RCC 7860 (cell line): ENCODE results near the gene SCAI.
"Not testable (repeated sequence)": the region's sequence is repeated elsewhere in the genome, so short reads cannot be mapped to it uniquely, and the experiment has no call there.

Experiments
- DNase-seq: peaks from one replicate; pipeline ENCODE4 v3.0.0-alpha.2; 2015; ENCODE audit warnings: low spot score
- FAIRE-seq: peaks from 2 replicates; lab custom pipeline; 2012; peaks lifted over from hg19 to GRCh38; lab: Jason Lieb, UNC

Gene SCAI

DNA sequence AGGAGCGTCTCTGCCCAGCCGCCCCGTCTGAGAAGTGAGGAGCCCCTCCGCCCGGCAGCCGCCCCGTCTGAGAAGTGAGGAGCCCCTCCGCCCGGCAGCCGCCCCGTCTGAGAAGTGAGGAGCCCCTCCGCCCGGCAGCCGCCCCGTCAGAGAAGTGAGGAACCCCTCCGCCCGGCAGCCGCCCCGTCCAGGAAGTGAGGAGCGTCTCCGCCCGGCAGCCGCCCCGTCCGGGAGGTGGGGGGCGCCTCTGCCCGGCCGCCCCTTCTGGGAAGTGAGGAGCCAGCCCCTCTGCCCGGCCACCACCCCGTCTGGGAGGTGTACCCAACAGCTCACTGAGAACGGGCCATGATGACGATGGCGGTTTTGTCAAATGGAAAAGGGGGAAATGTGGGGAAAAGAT lies 34.8 kb downstream of the SCAI start:
- FAIRE-seq, DNase-seq: not testable (repeated sequence)

DNA sequence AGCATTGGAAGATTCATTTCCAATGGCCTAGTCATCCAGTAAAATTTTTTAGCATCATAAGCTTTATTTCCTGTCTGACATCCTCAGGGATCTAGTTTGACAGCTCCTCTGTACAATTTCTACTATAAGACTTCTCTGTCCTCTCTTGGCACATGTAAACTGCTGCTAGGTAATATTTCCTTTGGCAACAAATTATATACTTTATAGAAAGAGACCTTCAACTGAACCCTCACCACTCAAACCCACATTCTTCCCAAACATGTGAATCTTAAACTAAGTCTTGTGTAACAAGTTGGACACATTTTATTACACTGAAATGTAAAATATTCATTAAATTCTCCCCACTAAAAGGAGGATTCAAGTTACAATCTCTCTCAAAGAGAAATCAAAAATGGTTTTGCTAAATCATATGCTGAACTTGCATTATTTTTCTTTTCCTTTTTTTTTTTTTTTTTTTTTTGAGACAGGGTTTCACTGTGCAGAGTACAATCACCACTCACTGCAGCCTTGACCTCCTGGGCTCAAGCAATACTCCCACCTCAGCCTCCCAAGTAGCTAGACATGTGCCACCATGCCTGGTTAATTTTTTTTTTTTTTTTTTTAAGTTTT lies 36.9 kb downstream of the SCAI start:
- DNase-seq (no peak), FAIRE-seq (no peak)

DNA sequence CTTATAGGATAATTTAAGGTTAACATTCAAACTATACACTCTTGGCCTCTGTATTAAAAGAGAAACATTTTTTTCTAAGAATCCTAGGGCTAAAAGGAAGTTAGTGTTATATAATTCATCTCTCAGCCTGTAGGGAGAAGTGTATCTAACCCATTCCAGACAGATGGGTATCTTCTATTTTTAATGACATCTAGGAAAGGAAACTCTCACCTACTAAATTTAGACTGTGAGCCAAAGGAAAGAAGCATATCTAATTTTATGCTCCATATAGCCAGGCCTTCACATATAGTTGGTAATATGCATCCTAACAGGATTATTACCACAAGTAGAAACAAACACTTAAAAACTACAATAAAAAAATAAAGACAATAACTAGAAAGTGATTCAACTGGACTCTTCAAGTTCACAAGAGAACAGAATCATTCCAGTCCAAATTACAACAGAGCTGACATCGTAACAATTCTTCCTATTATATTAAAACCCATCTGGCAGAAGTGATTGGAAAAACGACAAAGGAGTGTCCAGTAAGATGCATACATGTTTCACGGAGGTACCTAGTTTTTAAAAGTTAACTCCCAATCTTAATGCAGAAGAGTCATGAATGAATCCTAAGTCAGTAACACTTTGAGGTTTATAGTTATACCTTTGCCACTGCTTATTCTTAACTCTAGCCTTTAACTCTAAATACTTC lies 39.4 kb downstream of the SCAI start:
- no peak for DNase-seq
- no peak for FAIRE-seq

DNA sequence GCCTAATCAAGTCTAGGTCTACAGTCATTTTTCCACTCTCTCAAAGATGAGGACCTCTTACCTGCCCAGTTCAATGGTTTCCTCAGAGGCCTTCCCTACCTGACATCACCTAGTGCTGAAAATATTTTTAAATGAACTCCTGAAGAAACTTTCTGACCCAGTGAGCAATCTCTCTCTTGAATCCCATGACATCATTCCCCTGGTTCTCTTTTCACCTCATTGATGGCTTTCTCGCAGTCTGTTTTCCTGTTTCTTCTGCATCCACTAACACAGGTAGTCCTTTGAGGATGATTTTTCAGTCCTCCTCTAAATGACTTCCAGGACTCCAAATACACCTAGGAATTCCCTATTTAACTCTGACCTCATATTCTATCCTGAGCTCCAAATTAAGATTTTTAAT lies 40.3 kb downstream of the SCAI start:
- no peak for FAIRE-seq

DNA sequence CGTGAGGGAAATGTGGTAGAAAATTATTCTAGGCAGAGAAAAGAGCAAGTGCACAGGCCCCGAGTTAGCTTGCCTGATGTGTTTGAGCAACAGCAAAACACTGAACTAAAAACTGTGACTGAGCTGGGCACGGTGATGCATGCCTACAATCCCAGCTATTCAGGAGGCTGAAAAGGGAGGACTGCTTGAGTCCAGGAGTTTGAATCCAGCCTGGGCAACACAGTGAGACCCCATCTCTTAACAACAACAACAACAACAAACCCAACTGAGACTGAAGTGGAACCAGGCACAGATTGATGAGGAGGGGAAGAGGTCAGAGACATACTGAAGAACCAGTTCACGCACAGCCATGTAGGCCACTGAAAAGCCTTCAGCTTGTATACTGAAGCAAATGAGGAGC lies 42.5 kb downstream of the SCAI start:
- DNase-seq (no peak), FAIRE-seq (no peak)

More for the DNA sequence above, 40.3 kb downstream of the SCAI start:
- DNase-seq, result no peak

DNA sequence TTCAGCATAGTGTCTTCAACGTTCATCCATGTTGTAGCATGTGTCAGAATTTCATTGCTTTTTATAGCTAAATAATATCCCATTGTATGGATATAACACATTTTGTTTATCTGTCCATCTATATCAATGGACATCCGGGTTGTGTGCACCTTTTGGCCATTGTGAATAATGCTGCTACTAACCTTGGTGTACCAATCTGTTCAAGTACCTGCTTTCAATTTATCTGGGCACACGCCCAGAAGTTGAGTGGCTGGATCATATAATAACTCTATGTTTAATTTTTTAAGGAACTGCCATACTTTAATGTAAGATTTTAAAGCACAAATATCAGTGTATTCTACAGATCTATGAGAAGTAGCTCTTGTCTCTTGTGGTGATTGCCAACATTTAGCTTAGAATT lies 43.5 kb downstream of the SCAI start:
- FAIRE-seq (no peak), DNase-seq (no peak)

DNA sequence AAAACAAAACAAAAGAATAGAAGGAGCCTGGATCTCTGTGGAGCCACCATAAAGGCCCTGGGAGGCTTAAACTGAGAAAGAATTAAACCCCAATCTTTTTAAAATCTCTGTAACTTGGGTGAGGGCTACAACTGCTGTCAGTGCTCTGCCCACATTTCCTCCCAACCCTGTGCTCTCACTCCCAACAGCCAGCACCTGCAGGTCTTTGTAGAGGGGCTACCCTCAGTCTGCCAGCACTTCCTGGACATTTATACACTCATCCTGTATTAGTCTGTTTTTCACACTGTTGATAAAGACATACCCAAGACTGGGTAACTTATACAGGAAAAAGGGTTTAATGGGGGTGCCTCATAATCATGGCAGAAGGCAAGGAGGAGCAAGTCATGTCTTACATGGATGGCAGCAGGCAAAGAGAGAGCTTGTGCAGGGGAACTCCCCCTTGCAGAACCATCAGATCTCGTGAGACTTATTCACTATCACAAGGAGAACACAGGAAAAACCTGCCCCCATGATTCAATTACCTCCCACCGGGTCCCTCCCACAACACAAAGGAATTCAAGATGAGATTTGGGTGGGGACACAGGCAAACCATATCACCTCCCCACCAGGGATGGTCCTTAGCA lies 47.4 kb downstream of the SCAI start:
- no peak for FAIRE-seq
- DNase-seq, result no peak

DNA sequence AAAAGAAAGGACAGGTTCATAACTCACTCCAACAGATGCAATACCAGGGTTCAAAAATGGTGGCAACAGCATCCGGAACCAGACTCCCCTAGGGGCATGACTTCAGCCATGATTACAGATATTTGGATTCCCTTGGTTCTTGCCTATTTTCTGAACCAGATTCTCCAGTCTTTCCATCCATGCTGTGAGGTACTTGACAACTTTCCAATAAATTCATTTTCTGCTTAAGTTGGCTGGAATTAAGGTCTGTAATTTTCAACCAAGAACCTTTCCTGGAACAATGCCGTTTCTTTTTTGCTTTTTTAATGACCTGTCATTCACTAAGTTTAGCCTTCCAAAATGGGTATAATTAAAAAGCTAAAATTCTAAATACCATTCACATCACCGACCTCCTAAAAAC lies 52.2 kb downstream of the SCAI start:
- FAIRE-seq (no peak), DNase-seq (no peak)

DNA sequence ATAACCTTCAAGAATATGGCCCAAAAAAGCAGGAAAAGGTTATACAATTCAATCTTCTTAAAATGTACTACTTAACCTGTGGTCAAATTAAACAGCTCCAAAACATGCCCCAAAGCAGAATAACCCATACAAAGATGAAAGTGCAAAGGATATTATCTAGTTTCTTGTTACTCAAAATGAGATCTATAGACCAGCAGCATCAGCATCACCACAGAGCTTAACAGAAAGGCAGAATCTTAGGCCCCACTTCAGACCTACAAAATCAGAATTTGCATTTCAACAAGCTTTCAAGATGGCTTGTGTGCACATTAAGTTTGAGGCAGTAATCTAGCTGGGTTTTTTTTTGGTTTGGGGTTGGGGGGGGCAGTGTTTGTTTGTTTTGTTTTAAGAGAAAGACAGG lies 54.0 kb downstream of the SCAI start:
- DNase-seq, result no peak
- no peak for FAIRE-seq

DNA sequence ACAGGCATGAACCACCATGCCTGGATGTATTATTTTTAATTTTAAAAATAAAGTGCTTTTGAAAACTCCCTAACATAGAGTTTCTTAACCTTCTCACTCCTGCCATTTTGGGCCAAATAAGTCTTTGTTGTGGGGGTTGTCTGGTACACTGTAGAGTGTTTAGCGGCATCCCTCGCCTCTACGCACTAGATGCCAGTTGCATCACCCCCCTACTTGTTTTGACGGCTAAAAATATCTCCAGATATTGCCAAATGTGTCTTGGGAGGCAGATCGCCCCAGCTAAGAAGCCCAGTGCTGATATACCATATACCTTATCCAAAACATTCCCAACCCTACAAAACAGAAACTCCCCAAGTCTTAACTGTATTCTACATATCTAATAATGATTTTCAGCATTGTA lies 54.6 kb downstream of the SCAI start:
- no peak for FAIRE-seq
- DNase-seq, result no peak

DNA sequence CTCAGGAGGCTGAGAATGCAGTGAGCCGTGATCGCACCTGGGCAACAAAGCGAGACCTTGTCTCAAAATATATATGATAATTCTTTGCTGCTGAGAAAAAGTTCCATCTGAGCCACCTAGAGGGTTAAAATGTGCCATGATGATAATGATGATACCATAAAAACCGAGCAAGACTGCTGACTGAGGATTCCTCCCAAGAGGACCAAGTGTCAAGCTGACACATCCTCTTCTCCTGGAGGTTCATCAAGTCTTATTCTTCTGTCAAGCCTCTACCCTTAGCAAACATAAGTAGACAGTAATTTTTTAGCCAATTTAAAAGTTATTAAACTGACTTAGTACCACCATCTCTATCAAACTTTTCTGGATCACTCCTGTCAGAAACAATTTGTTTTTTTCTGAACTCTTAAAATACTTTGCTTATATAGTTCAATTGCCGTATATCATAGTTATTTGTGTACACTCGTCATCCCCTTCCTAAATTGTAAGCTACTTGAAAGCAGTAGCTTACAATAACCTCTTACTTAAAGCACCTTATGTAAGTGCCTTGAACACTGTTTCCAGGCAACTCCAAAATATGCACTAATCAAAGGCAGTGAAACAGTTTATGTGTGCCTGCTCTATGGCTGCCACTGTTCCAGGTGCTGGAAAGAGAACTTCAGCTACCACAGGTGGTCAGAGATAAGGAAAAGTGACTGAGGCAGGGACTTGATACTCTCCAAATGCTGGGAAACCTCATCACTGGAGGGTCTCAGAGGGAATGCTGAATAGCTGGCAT lies 57.4 kb downstream of the SCAI start:
- DNase-seq (no peak), FAIRE-seq (no peak)

DNA sequence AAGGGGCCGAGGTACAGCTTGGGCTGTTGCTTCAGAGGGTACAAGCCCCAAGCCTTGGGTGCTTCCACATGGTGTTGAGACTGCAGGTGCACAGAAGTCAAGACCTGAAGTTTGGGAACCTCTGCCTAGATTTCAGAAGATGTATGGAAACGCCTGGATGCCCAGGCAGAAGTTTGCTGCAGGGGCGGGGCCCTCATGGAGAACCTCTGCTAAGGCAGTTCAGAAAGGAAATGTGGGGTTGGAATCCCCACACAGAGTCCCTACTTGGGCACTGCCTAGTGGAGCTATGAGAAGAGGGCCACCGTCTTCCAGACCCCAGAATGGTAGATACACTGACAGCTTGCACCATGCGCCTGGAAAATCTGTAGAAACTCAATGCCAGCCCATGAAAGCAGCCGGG lies 61.1 kb downstream of the SCAI start:
- FAIRE-seq, DNase-seq: not testable (repeated sequence)

DNA sequence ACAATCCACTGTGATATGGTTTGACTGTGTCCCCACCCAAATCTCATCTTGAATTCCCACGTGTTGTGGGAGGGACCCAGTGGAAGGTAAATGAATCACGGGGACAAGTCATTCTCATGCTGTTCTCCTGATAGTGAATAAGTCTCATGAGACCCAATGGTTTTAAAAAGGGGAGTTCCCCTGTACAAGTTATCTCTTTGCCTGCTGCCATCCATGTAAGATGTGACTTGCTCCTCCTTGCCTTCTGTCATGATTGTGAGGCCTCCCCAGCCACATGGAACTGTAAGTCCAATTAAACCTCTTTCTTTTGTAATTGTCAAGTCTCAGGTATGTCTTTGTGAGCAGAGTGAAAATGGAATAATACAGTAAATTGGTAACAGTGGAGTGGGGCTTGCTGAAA lies 62.5 kb downstream of the SCAI start:
- not testable (repeated sequence) for DNase-seq, FAIRE-seq

DNA sequence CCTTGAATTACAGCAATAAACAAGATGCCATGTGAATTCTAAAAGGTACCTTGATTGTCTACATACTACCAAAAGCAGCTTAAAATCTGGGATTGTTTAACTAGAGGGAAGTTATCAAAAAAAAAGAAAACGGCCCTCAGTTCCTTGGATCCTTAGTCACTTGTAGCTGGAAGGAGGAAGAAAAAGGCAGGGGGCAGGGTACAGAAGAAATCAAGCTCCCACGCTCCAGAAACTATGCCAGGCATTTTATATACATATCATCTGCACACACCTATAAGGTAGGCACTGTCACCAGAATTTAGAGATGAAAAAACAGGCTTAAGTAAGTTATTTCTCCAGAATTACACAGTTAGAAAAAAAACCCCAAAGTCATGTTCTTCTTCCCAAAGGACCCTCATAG lies 63.4 kb downstream of the SCAI start:
- DNase-seq (no peak), FAIRE-seq (no peak)

DNA sequence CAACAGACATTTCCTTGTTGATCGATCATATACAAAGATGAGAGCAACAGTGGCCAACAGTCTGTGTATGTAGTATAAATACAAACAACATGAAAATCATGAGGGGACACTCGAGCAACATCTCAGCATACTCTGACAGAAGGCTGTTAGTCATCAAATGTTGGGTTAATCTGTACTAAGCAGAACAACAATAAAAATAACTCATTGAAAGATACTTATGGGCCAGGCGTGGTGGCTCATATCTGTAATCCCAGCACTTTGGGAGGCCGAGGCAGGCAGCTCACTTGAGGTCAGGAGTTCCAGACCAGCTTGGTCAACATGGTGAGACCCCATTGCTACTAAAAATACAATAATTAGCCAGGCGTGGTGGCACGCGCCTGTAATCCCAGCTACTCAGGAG lies 67.3 kb downstream of the SCAI start:
- DNase-seq, result no peak
- no peak for FAIRE-seq

DNA sequence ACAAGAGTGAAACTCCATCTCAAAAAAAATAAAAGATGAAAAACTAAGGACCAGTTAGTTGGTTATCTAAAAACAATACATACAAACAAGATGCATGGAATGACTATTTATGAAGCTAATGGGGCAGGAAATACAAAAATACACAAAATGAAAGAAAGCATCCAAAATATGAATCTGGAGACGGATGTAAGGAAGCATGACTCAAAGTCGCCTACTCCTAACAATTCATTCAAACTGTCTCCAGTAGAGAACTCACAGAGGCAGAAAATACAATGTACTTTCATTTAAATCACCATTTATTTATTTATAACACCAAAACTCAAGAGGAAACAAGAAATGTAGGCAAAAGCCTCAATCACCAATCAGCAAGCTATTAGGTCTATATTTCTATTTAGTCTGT lies 68.4 kb downstream of the SCAI start:
- no peak for FAIRE-seq
- no peak for DNase-seq

DNA sequence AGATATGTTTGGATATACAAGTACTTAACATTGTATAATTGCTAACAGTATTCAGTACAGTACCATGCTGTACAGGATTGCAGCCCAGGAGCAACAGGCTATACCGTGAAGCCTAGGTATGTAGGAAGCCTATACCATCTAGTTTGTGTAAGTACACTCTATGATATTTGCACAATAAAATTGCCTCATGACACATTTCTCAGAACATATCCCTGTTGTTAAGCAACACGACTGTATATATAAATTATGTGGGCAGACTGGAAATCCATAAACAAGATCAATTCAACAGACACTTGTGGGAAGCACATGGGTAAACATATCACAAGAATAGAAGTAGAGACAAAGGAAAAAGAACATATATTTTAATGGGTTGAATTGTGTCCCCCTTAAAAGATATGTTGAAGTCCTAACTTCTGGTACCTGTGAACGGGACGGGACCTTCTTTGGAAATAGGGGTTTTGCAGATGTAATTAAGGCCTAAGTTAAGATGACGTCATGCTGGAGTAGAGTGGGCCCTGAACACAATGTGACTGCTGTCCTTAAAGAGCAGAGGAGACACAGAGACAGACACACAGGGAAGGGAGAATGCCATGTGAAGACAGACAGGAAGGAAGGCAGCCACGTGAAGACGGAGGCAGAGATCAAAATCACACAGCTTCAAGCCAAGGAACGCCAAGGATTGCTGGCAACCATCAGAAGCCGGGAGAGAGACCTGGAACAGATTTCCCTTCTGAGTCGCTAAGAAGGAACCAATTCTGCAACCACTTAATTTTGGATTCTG lies 76.3 kb downstream of the SCAI start:
- no peak for FAIRE-seq
- no peak for DNase-seq

DNA sequence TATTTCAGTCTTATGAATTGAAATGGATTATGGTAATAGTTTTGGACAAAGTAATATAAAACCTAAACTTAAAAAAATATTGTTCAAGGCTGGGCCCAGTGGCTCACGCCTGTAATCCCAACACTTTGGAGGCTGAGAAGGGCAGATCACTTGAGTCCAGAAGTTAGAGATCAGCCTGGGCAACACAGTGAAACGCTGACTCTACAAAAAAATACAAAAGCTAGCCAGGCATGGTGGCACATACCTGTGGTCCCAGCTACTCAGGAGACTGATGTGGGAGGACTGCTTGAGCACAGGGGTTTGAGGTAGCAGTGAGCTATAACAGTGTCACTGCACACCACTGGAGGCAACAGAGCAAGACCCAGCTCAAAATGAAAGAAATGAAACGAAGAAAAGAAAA lies 81.9 kb downstream of the SCAI start:
- no peak for FAIRE-seq

DNA sequence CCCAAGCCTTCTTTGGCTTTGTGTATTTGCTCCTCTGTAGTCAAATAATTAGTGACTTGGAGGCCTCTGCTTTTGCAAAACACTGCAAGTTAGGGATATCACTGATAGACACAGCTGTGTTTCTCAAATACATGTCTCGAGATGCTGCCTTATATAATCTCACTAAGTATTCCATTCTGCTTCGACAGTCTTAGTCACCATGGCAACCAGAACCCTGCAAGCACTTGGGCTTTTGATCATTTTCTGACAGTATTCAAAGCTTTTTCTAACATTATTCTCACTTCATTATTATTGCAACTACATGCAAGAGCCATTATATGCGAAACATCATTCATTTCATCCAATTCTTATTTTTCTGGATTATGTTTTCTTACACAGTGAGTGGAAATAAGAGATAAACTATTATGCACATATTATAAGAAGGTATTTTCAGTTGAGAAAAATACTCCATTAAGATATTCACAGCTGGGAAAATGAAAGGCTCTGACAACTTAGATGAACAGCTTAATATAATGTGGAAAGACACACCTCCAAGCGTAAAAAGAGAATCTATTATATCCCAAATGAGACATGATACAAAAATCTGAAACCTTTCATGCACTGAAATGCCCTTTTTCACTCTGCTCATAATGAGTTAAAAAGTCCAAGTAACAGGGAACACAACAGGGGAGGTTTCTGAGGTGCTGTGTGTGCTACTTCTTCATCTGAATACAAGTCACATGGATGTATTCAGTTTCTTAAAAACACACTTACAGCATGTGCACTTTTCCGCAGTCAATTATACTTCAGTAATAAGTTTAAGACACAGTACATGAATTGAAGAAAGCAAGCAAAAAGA lies 93.9 kb downstream of the SCAI start:
- DNase-seq, result no peak
- FAIRE-seq, result no peak

More for the DNA sequence above, 81.9 kb downstream of the SCAI start:
- no peak for DNase-seq

DNA sequence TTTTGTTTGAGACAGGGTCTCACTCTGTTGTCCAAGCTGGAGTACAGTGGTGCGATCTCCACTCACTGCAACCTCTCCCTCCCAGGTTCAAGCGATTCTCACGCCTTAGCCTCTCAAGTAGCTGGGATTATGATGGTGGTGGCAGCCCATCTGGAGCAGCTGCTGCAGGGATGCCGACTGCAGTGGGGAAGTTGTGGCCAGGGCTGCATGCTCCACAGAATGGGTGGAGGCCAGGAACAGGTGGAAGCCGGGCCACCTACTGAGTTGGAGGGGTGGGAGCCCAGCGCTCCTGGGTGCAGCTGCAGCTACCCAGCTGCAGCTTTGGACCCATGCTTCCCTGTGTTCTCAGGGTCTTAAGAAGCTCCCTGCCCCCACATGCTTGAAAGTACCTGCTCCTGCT lies 99.7 kb downstream of the SCAI start:
- FAIRE-seq, result no peak
- DNase-seq, result no peak
